ENCODE results near the gene RASGRP1.
"Not testable (repeated sequence)": the region's sequence is repeated elsewhere in the genome, so short reads cannot be mapped to it uniquely, and the experiment has no call there.

Gene RASGRP1

DNA sequence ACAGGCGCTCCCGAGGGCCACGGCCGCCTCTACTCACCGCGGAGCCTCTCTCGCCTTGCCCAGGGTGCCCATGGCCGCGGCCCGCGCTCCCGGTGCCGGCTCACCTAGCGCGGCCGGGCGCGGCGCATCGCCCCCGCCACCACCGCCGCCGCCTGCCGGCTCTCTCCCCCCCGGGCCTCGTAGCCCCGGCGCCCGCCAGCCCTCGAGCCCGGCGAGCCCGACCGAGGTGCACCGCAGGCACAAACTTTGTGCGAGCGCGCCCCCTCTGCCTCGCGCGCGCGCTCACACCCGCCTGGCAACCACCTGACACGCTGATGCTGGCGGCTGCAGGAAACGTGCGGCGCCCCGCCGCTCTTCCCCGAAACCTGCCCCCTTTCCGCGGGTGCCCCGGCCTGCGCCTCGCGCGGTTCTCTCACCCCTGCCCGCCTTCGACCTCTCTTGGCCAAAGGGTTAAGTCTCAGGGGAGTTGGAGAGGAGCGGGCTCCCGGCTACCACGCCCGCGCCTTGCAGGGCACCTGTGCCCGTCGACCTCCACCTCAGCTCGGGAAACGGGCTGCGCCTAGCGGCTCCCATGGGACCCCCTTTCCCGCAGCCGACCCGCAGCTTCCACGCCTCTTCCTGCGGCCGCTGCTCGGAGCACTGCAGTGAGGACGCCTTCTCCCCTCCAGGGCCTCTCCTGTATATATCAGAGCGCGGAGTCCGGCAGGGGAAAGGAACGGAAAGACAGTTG lies at the start of gene RASGRP1:
Gene RASGRP1 (minus strand): TSS at position 258 of the 730 bp plus-strand sequence. CDS start 186 bp downstream, at position 72.
- intact Hi-C loops (cut with DNase I): loop anchor here (5.0 kb wide), 1 partner anchor 118 kb away; no protein-coding TSS in a partner anchor
- peak in 41 of 42 donors; percentile 32 to 87 (median 73) for DNase-seq

GRCh38 chr15:38613085-38613484 lies 48.5 kb upstream of the RASGRP1 start:
- intact Hi-C loops (cut with DNase I): no loop called here
- DNase-seq: peak in 1 of 42 donors; percentile 22

- intact Hi-C loops (cut with DNase I): no loop called here
Observed at GRCh38 chr15:38612159-38612863, 47.7 kb upstream of the RASGRP1 start.

DNA sequence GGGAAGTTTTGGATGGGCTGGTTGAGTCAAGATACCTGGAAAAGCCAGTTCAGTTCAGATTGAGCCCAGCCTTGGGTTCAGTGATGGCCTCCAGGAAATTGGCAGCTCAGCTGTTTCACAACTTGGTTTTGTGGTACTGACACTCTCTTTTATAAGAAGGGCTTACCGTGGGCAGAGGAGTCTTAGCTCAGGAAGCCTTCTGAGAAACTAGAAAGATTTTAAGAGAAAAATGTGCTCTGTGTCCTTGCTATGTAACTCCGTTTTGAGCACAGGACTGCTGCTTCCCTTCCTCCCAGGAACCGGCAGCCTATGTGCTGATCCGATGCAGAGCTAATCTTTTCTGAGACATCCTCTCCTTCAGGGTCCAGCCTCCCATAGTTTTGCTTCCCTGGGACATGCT lies 46.6 kb upstream of the RASGRP1 start:
- intact Hi-C loops (cut with DNase I): no loop called here
- no peak for DNase-seq

More at GRCh38 chr15:38612159-38612863, 47.7 kb upstream of the RASGRP1 start:
- DNase-seq: peak in 1 of 42 donors; percentile 35

GRCh38 chr15:38610748-38611147 lies 46.1 kb upstream of the RASGRP1 start:
- intact Hi-C loops (cut with DNase I): no loop called here
- no peak for DNase-seq

GRCh38 chr15:38609097-38609738 lies 44.6 kb upstream of the RASGRP1 start:
- intact Hi-C loops (cut with DNase I): no loop called here
- peak in 4 of 42 donors; percentile 31 to 58 (median 44) for DNase-seq

DNA sequence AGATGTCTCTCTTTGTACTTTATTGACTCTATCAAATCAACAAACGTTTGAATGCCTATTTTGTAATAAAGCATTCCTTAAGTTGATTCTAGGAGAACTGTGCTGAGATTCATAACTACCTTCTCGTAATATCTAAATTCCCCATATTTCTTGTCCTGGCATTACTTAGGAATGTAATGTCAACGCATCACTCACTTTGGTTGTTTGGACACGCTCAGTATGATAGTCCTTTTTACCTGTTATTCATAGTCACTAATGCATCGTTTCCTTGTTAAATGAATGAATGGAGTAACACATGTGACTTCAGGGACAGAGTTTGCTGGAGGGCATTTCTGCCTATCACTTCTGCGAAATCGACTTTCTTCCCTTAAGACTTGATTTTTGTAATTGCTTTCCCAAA lies 44.1 kb upstream of the RASGRP1 start:
- DNase-seq: no peak
- intact Hi-C loops (cut with DNase I): no loop called here

GRCh38 chr15:38605744-38606143 lies 41.1 kb upstream of the RASGRP1 start:
- intact Hi-C loops (cut with DNase I): no loop called here

DNA sequence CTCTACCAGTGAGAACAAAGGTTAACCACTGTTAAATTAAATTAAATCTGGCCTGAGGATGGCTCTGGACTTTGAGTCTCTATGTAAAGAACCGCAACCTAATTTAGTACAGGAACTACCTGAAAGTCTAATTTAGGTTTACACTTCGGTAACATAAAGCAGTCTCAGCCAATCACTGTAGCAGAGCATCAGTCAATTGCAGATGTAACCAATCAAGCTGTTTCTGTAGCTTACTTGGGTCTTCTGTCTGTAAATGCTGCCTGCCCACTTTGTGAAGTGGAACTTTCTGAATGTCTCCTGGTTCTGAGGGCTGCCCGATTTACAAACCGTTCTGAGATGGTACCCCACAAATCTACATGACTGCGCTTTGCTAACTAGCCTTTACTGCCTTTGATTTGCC lies 39.1 kb upstream of the RASGRP1 start:
- intact Hi-C loops (cut with DNase I): no loop called here
- no peak for DNase-seq

More at GRCh38 chr15:38605744-38606143, 41.1 kb upstream of the RASGRP1 start:
- peak in 2 of 42 donors; percentile 15 to 44 for DNase-seq

GRCh38 chr15:38602910-38603670 lies 38.5 kb upstream of the RASGRP1 start:
- intact Hi-C loops (cut with DNase I): no loop called here
- no peak for DNase-seq

DNA sequence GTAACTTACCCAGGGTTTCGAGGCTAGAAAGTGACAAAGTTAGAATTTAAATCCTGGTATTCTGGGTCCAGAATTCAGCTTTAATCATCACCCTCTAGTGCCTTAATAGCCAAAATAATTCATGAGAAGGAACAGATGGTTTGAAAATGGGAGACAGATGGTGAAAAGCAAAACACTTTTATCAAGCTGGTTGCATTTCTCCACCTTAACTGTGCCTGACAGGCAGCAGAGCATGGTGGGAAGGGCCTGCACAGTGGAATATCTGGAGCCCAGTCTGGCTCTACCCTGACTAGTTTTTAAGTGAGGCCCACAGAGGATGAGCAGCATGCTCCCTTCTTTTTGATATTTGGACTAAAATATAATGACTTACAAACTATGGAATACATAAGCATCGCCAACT lies 35.6 kb upstream of the RASGRP1 start:
- DNase-seq: no peak

DNA sequence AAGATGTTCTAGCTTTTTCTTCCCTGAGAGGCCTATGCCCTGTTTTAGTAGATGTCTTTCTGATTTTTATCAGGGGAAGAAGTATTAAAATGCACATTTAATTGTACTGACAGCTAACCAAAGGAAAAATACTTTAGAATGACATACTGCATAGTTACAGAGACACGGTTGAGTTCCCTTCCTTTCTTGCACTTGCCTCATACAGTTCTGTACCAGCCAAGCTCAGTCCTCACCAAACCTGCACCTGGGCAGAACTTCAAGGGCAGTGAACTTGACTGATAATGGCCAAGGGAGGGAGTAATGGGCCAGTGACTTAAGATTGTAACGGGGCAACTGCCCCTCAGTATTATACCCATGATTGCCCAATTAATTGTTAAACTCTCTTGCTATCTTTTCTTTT lies 34.1 kb upstream of the RASGRP1 start:
- DNase-seq: no peak
- intact Hi-C loops (cut with DNase I): no loop called here

More for the DNA sequence above, 35.6 kb upstream of the RASGRP1 start:
- intact Hi-C loops (cut with DNase I): no loop called here

- intact Hi-C loops (cut with DNase I): no loop called here
Observed at GRCh38 chr15:38597219-38597800, 32.7 kb upstream of the RASGRP1 start.

GRCh38 chr15:38593524-38593923 lies 28.9 kb upstream of the RASGRP1 start:
- intact Hi-C loops (cut with DNase I): no loop called here
- no peak for DNase-seq

More at GRCh38 chr15:38597219-38597800, 32.7 kb upstream of the RASGRP1 start:
- DNase-seq: no peak

DNA sequence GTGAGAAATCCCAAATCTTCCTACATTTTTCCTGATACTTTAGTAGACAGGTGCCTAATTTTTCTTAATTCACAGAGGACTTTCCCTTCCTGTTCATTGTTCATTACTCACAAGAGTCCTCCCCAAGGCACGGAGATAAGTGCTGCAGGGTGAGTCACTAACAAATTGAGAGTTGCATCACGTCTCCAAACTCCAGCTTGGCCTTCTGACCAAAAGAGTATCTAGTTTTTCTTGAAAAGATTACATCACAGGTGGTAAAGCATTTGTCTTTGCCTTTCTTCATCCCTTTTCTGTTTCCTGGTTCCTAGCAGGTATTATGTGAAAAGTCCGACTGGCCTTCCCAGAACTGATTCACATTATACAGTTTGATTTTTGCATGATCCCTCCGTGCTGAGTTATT lies 24.9 kb upstream of the RASGRP1 start:
- DNase-seq: no peak
- intact Hi-C loops (cut with DNase I): no loop called here

- DNase-seq: peak in 10 of 42 donors; percentile 13 to 61 (median 42)
- intact Hi-C loops (cut with DNase I): no loop called here
Observed at GRCh38 chr15:38588672-38589071, 24.1 kb upstream of the RASGRP1 start.

GRCh38 chr15:38587214-38587613 lies 22.6 kb upstream of the RASGRP1 start:
- intact Hi-C loops (cut with DNase I): no loop called here
- no peak for DNase-seq

DNA sequence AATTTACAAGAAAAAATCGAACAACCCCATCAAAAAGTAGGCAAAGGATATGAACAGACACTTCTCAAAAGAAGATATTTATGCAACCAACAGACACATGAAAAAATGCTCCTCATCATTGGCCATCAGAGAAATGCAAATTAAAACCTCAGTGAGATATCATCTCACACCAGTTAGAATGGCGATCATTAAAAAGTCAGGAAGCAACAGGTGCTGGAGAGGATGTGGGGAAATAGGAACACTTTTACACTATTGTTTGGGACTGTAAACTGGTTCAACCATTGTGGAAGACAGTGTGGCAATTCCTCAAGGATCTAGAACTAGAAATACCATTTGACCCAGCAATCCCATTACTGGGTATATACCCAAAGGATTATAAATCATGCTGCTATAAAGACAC lies 21.4 kb upstream of the RASGRP1 start:
- DNase-seq; intact Hi-C loops (cut with DNase I): not testable (repeated sequence)

DNA sequence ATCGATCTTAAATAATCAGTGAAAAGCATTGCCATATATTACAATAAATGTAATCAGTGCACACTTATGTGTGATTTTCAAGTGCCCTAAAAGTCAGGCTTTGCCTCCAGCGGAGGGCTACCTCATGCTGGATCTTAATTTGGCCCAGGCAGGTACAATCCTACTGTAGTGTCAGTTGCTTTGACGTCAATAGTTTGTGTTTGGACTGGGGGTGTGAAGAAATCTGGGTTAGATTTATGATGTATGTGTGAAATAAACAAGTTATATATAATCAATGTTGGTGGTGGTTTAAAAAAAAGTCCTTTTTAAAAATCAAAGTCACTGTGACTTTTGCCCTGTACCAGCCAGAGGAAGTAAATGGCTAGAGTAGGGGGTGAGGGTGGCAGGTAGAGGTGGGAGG lies 14.0 kb upstream of the RASGRP1 start:
- DNase-seq: no peak
- intact Hi-C loops (cut with DNase I): no loop called here
